Ovary (tissue), 10 donors: ENCODE data around the gene ROPN1B. TPM values are rescaled to one million over a fixed set of nuclear protein-coding genes. Genes with fewer than 3 reads are reported as not detected.
"Not testable (repeated sequence)": the region's sequence is repeated elsewhere in the genome, so short reads cannot be mapped to it uniquely, and the experiment has no call there.

Experiments used
- DNase-seq, 5 donors: peaks; one replicate each; pipeline ENCODE4 v3.0.0-alpha.2; 2019 to 2020
- H3K27ac ChIP-seq, 2 donors: fragments of 200-600 bp; one replicate each; pipeline versions ENCODE4 v1.5.1 to v1.8.0; 2019 to 2022
- H3K27me3 ChIP-seq: fragments of 200-600 bp; one replicate; pipeline ENCODE4 v1.8.0; 2022
- H3K36me3 ChIP-seq: fragments of 200-600 bp; sonication (generic); one replicate; pipeline ENCODE4 v1.5.1; 2019
- H3K4me1 ChIP-seq: one replicate; pipeline ENCODE4 v1.8.1; 2013; ENCODE audit warnings: mild to moderate bottlenecking, moderate library complexity; ENCODE audit not compliant: insufficient read depth
- H3K4me3 ChIP-seq: fragments of 200-600 bp; sonication (generic); one replicate; pipeline ENCODE4 v1.5.1; 2017
- H3K9me3 ChIP-seq, 2 donors: fragments of 200-600 bp in 1 of 2; sonication (generic) in 1 of 2; one replicate each; pipeline versions ENCODE4 v1.5.1 to v1.8.1; 2013 to 2019; ENCODE audit warnings: mild to moderate bottlenecking in 1 of 2, moderate library complexity in 1 of 2
- CTCF ChIP-seq, 3 donors: fragments of 450-650 bp in 2 of 3; fragments of 200-600 bp in 1 of 3; IDR thresholded peaks; one replicate each; pipeline versions ENCODE4 v1.5.1 to v1.8.0; 2016 to 2022; ENCODE audit warnings: antibody characterized with exemption in 3 of 3, mild to moderate bottlenecking in 1 of 3
- WGBS, 3 donors: extraction: QIAGEN DNeasy Blood & Tissue Kit in 1 of 3; methylation state at CpG; one replicate each; pipeline versions ENCODE4 v1.1.5 to v1.1.7; 2013 to 2017; 5-methylcytosine and 5-hydroxymethylcytosine counted together
- intact Hi-C, 4 donors: fragments of 100-400 bp; cut with DNase I; formaldehyde crosslinking; loops; one replicate each; pipeline versions ENCODE4 v1.11.0 to v1.15.1; 2022 to 2023
- long read RNA-seq, 3 donors: library from polyadenylated mRNA in 2 of 3; unstranded in 2 of 3; transcript quantifications; one replicate each; pipeline ENCODE4 v2.0.0 and lab custom pipeline, GENCODE V29; 2021 to 2026
- polyA plus RNA-seq, 2 donors: library from polyadenylated mRNA; stranded (reverse); fragments of 200-250 nt in 1 of 2; fragments of 350-450 nt in 1 of 2; fragmentation: Illumina TruSeq in 1 of 2; extraction: RNeasy Lipid Tissue Mini Kit (QIAGEN cat#74804) in 1 of 2; gene quantifications; one replicate each; pipeline ENCODE4 v1.2.3, GENCODE V29; 2013 to 2014
- total RNA-seq, 7 donors: library from RNA; depleted of rRNA in 2 of 7; stranded (reverse); fragments of >200 nt in 2 of 7; fragmentation: NEBNext Ultra II Directional in 3 of 7; extraction: Animal tissue kit (Norgen Biotek cat#: 25700) in 3 of 7; gene quantifications; one replicate each; pipeline versions ENCODE4 v1.1.0 to v1.2.4, GENCODE V29; 2016 to 2023
- donor health status: DM: no; HTN: no; CAD: no; lungs with moderate emphysema.
- donor health status: DM: no; HTN: no; CAD: no.
- donor health status: Bipolar disorder and iron deficiency.
- donor health status: DM: yes; HTN: yes; CAD: no.
- donor health status: DM: no; HTN: no; CAD: no.
- donor health status: DM: yes; HTN: yes; CAD: no.

The ROPN1B gene
- total RNA-seq = under 1 TPM in 1 of 7 donors, not detected in 6; 0.23 TPM
- polyA plus RNA-seq = not detected
- long read RNA-seq, donor 1 = 0 reads
- long read RNA-seq, donor 2 = 0 reads
- long read RNA-seq, donor 3, partial matches to known transcripts = 0 of 1 reads
- long read RNA-seq, donor 3, other reads (novel, unspliced or antisense) = 1 of 1 reads

- H3K4me1 ChIP-seq, intact Hi-C loops, DNase-seq, H3K27ac ChIP-seq, H3K36me3 ChIP-seq, H3K4me3 ChIP-seq, H3K9me3 ChIP-seq, H3K27me3 ChIP-seq: not testable (repeated sequence)
- WGBS, 3 donors = 0 to 18% methylated on average over 2 to 5 of the region's 50 CpGs; no CpG with 5 or more reads in 1 of the 3 donors
Observed at GRCh38 chr3:125968701-125969592, at the start of gene ROPN1B. TSS of gene ROPN1B (plus strand) at chr3:125969178. CDS start at chr3:125972055, 2,877 bp downstream.

GRCh38 chr3:125920191-125920590 lies 48.8 kb upstream of the ROPN1B start:
- intact Hi-C loops, H3K27ac ChIP-seq, DNase-seq, H3K4me1 ChIP-seq, H3K27me3 ChIP-seq, H3K9me3 ChIP-seq, H3K36me3 ChIP-seq, H3K4me3 ChIP-seq: not testable (repeated sequence)
- WGBS, 3 donors = 71 to 78% (median 77%) methylated on average over 10 of the region's 10 CpGs

GRCh38 chr3:125920751-125921279 lies 48.2 kb upstream of the ROPN1B start:
- 82 to 90% (median 86%) methylated on average over 14 of the region's 14 CpGs for WGBS, 3 donors
- H3K36me3 ChIP-seq, H3K27ac ChIP-seq, H3K4me1 ChIP-seq, DNase-seq, H3K27me3 ChIP-seq, H3K4me3 ChIP-seq, intact Hi-C loops, H3K9me3 ChIP-seq: not testable (repeated sequence)

- H3K4me1 ChIP-seq, intact Hi-C loops, H3K27me3 ChIP-seq, H3K27ac ChIP-seq, H3K9me3 ChIP-seq, H3K4me3 ChIP-seq, H3K36me3 ChIP-seq: not testable (repeated sequence)
- WGBS, 3 donors = 53 to 73% (median 59%) methylated on average over 5 of the region's 5 CpGs
- TF ChIP-seq CTCF (IDR thresholded peaks at IDR 0.05) = peak in 1 of 3 donors; percentile 35
- DNase-seq = peak in 2 of 5 donors; percentile 42 to 55
Observed at GRCh38 chr3:125921712-125922111, 47.3 kb upstream of the ROPN1B start.

GRCh38 chr3:125923324-125924115 lies 45.5 kb upstream of the ROPN1B start:
- H3K27ac ChIP-seq, H3K4me3 ChIP-seq, H3K4me1 ChIP-seq, H3K9me3 ChIP-seq, H3K27me3 ChIP-seq, H3K36me3 ChIP-seq, DNase-seq, intact Hi-C loops: not testable (repeated sequence)
- 94 to 95% (median 95%) methylated on average over 16 of the region's 16 CpGs for WGBS, 3 donors

- H3K9me3 ChIP-seq, H3K4me3 ChIP-seq, H3K36me3 ChIP-seq, intact Hi-C loops, H3K4me1 ChIP-seq, DNase-seq, H3K27ac ChIP-seq, H3K27me3 ChIP-seq: not testable (repeated sequence)
- WGBS, 3 donors = 59 to 74% (median 73%) methylated on average over 9 of the region's 9 CpGs
Observed at GRCh38 chr3:125924276-125924675, 44.7 kb upstream of the ROPN1B start.

- not testable (repeated sequence) for H3K36me3 ChIP-seq
- 89 to 93% (median 91%) methylated on average over 12 to 13 of the region's 13 CpGs for WGBS, 3 donors
Observed at GRCh38 chr3:125925727-125926126, 43.3 kb upstream of the ROPN1B start.

More at GRCh38 chr3:125925727-125926126, 43.3 kb upstream of the ROPN1B start:
- H3K9me3 ChIP-seq, H3K4me3 ChIP-seq, H3K4me1 ChIP-seq, DNase-seq, intact Hi-C loops, H3K27me3 ChIP-seq, H3K27ac ChIP-seq: not testable (repeated sequence)
